ENCODE data around the gene KRCC1. TPM values are rescaled to one million over a fixed set of nuclear protein-coding genes. Genes with fewer than 3 reads are reported as not detected.
"Not testable (repeated sequence)": the region's sequence is repeated elsewhere in the genome, so short reads cannot be mapped to it uniquely, and the experiment has no call there.

The KRCC1 gene
- total RNA-seq, 1 experiment from 2014 or later, result 13.0 TPM

DNA sequence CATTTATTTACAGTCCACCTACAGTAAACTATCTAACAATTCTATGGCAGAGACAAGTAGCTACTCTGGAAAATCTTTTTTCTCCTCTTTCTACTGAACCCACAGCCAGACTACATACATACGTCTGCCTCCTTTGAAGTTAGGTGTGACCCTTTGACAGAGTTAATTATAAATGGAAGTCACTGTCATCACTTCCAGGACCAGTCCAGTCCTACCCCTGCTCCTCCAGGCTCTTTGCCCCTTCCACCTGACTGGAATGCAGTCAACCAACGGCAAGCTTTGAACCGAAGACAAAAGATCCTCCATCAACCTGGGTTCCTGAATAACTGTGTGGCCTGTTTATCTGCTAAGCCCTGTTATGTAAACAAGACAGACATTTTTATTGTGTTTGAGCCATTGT, 74.4 kb downstream of the KRCC1 start:
- H3K27me3 ChIP-seq (ENCODE audit: control insufficient read depth, insufficient read depth, low read length); H3K4me3 ChIP-seq (ENCODE audit: insufficient read depth, low read depth, low read length); H3K36me3 ChIP-seq (replicated peaks; ENCODE audit: control insufficient read depth, insufficient read depth, low read length); DNase-seq: not testable (repeated sequence)

Other genes with a start within 250 kb of the KRCC1 start
- gene RGPD2, start 230.0 kb downstream of the KRCC1 start, total RNA-seq (2014; rRNA removed; shearing (Covaris generic)), result 8.5 and 14.4 TPM in 2 replicates
- gene RNU2-63P, start 39.2 kb downstream of the KRCC1 start, total RNA-seq (2014; rRNA removed; shearing (Covaris generic)), result 1,165 and 1,374 TPM in 2 replicates
- gene SMYD1, start 12.0 kb upstream of the KRCC1 start, total RNA-seq (2014; rRNA removed; shearing (Covaris generic)), result 0.07 and 0.17 TPM in 2 replicates
- gene FABP1, start 72.3 kb upstream of the KRCC1 start, total RNA-seq (2014; rRNA removed; shearing (Covaris generic)), result not detected in 2 replicates
- gene THNSL2, start 114.6 kb upstream of the KRCC1 start, total RNA-seq (2014; rRNA removed; shearing (Covaris generic)), result 9.6 and 12.7 TPM in 2 replicates